ENCODE results near the gene TEPSIN. TPM values are rescaled to one million over a fixed set of nuclear protein-coding genes. Genes with fewer than 3 reads are reported as not detected.

The TEPSIN gene
- total RNA-seq, 1 experiment from 2014 or later = 38.8 TPM

GRCh38 chr17:81245024-81245664, 6.3 kb upstream of the TEPSIN start:
- Histone ChIP-seq H2BK15ac (ENCODE audit: low read depth, low read length) (no peak overlapping the region), H4K20me1 (ENCODE audit: control insufficient read depth, insufficient read depth, insufficient read length) (peaks cover 3% of the 10 kb centered on the region), H3K79me2 (ENCODE audit: insufficient read depth, low read length) (no peaks in the 10 kb centered on the region; the same call in 1 of the 2 replicates), H3K9ac (ENCODE audit: extremely low read depth, insufficient read length, low read length) (no peak overlapping the region), H3K4me2 (ENCODE audit: insufficient read depth, insufficient read length, low read length) (no peak overlapping the region), H3K23me2 (ENCODE audit: insufficient read length, low read depth, low read length, poor library complexity, severe bottlenecking) (peaks cover under 1% of the 10 kb centered on the region), H3T11ph (ENCODE audit: low read length) (no peak overlapping the region), H2BK5ac (ENCODE audit: insufficient read length, low read length) (no peak overlapping the region), H3K56ac (ENCODE audit: insufficient read length, low read depth, low read length) (no peak overlapping the region), H3K14ac (ENCODE audit: insufficient read depth, low read length) (no peak overlapping the region; the same call in 1 of the 2 replicates), H3K4ac (ENCODE audit: low read depth, low read length) (no peak overlapping the region), H2BK12ac (ENCODE audit: insufficient read length, low read depth, low read length) (no peak overlapping the region), H3K79me1 (ENCODE audit: insufficient read depth, low read depth, low read length, poor library complexity, severe bottlenecking) (peaks cover 2% of the 10 kb centered on the region), H4K5ac (ENCODE audit: insufficient read length, low read depth, low read length) (no peak overlapping the region), H3K4me1 (ENCODE audit: insufficient read depth, low read length) (no peaks in the 10 kb centered on the region), H2AK5ac (ENCODE audit: insufficient read length, low read length) (no peak overlapping the region), H2BK120ac (ENCODE audit: low read depth, low read length, poor library complexity, severe bottlenecking) (no peak overlapping the region), H2BK20ac (ENCODE audit: low read depth, low read length, poor library complexity, severe bottlenecking) (no peak overlapping the region), H3K27me3 (ENCODE audit: insufficient read depth, low read length) (no peaks in the 10 kb centered on the region), H3K27ac (ENCODE audit: insufficient read length, low read depth, low read length) (no peak overlapping the region), H3K9me3 (ENCODE audit: control insufficient read depth, low read depth, low read length) (no peaks in the 10 kb centered on the region), H2AFZ (ENCODE audit: low read length) (no peak overlapping the region), H4K8ac (replicated peaks; ENCODE audit: insufficient read length, low read depth, low read length) (no peak overlapping the region), H3K18ac (ENCODE audit: insufficient read length, low read depth, low read length) (no peak overlapping the region), H4K91ac (ENCODE audit: insufficient read length, low read depth, low read length) (no peak overlapping the region), H3K23ac (ENCODE audit: insufficient read length, low read depth, low read length) (no peak overlapping the region)
- Mint-ChIP-seq H3K36me3 (ENCODE audit: insufficient read depth in 1 of 3, low read depth in 3 of 3) (peaks cover 4 to 16% (median 15%) of the 10 kb centered on the region in 3 experiments; a peak in 6 of 7 replicates), H3K9me3 (no peaks in the 10 kb centered on the region; a peak in 1 of 5 replicates), H3K27me3 (ENCODE audit: low read depth) (peaks cover 3% of the 10 kb centered on the region), H3K4me1 (peaks cover 11 to 23% of the 10 kb centered on the region in 2 experiments), H3K27ac (0 out of 7 replicates have a peak overlapping the region, but pooled peaks of 1 of the 3 experiments have one; percentile 36), H3K4me3 (no peak overlapping the region; a peak in 1 of 5 replicates)
- no CpG with 5 or more reads among the region's 25 CpGs for WGBS (ENCODE audit: extremely low coverage, insufficient read length, low lambda C conversion rate)
- TF ChIP-seq, protein P1, sequence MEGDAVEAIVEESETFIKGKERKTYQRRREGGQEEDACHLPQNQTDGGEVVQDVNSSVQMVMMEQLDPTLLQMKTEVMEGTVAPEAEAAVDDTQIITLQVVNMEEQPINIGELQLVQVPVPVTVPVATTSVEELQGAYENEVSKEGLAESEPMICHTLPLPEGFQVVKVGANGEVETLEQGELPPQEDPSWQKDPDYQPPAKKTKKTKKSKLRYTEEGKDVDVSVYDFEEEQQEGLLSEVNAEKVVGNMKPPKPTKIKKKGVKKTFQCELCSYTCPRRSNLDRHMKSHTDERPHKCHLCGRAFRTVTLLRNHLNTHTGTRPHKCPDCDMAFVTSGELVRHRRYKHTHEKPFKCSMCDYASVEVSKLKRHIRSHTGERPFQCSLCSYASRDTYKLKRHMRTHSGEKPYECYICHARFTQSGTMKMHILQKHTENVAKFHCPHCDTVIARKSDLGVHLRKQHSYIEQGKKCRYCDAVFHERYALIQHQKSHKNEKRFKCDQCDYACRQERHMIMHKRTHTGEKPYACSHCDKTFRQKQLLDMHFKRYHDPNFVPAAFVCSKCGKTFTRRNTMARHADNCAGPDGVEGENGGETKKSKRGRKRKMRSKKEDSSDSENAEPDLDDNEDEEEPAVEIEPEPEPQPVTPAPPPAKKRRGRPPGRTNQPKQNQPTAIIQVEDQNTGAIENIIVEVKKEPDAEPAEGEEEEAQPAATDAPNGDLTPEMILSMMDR (conservative IDR thresholded peaks at IDR 0.05) = no peak
- DNase-seq = no peak
